ENCODE measurements around the gene NSF.
"Not testable (repeated sequence)": the region's sequence is repeated elsewhere in the genome, so short reads cannot be mapped to it uniquely, and the experiment has no call there.

NSF gene

GRCh38 chr17:46756081-46756735 is 165.7 kb downstream of the NSF start:
- DNase-seq, result no peak

- no peak for DNase-seq
Observed at GRCh38 chr17:46756861-46757260, 166.4 kb downstream of the NSF start.

GRCh38 chr17:46757588-46757987 is 167.1 kb downstream of the NSF start:
- DNase-seq, result not testable (repeated sequence)

GRCh38 chr17:46758614-46759013 is 168.1 kb downstream of the NSF start:
- no peak for DNase-seq

GRCh38 chr17:46759141-46759540 is 168.7 kb downstream of the NSF start:
- DNase-seq, result peak in 1 of 58 donors; percentile 5

- DNase-seq, result no peak
Observed at GRCh38 chr17:46763416-46763815, 172.9 kb downstream of the NSF start.

- no peak for DNase-seq
Observed at GRCh38 chr17:46764000-46764708, 173.7 kb downstream of the NSF start.

- DNase-seq, result peak in 12 of 58 donors; percentile 16 to 60 (median 32)
Observed at GRCh38 chr17:46764709-46765401, 174.4 kb downstream of the NSF start.

GRCh38 chr17:46765453-46765852 is 175.0 kb downstream of the NSF start:
- no peak for DNase-seq

- no peak for DNase-seq
Observed at GRCh38 chr17:46766493-46767491, 176.3 kb downstream of the NSF start.

- no peak for DNase-seq
Observed at GRCh38 chr17:46768540-46768870, 178.0 kb downstream of the NSF start.

GRCh38 chr17:46768896-46769295 is 178.4 kb downstream of the NSF start:
- not testable (repeated sequence) for DNase-seq

GRCh38 chr17:46769531-46770438 is 179.3 kb downstream of the NSF start:
- DNase-seq, result no peak

- no peak for DNase-seq
Observed at GRCh38 chr17:46770439-46770817, 180.0 kb downstream of the NSF start.

- DNase-seq, result peak in 4 of 58 donors; percentile 24 to 46 (median 30)
Observed at GRCh38 chr17:46770818-46771560, 180.5 kb downstream of the NSF start.

- DNase-seq, result peak in 4 of 58 donors; percentile 19 to 55 (median 30)
Observed at GRCh38 chr17:46771561-46772474, 181.3 kb downstream of the NSF start.

- no peak for DNase-seq
Observed at GRCh38 chr17:46772475-46773220, 182.2 kb downstream of the NSF start.

- no peak for DNase-seq
Observed at GRCh38 chr17:46773221-46773605, 182.7 kb downstream of the NSF start.

All from anterior cingulate cortex (tissue), 58 donors.